ENCODE measurements around the gene ADCY2.

DNA sequence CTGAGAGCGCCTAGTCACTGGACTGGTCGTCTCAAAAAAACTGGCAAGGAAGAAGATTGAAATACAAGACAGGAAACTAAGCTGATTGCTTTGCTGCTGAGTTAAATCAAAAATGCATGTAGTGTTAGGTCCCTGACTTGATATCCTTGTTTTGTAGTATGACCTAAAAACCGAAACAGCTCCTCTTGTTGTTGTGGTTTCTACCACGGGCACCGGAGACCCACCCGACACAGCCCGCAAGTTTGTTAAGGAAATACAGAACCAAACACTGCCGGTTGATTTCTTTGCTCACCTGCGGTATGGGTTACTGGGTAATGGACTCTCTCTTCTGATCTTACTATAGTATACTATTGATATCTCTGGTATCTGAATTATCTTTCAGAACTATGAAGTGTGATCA is 477.3 kb downstream of the ADCY2 start:
- no peak for TF ChIP-seq POLR2A (IDR thresholded peaks at IDR 0.05)
- TF ChIP-seq, protein P1, sequence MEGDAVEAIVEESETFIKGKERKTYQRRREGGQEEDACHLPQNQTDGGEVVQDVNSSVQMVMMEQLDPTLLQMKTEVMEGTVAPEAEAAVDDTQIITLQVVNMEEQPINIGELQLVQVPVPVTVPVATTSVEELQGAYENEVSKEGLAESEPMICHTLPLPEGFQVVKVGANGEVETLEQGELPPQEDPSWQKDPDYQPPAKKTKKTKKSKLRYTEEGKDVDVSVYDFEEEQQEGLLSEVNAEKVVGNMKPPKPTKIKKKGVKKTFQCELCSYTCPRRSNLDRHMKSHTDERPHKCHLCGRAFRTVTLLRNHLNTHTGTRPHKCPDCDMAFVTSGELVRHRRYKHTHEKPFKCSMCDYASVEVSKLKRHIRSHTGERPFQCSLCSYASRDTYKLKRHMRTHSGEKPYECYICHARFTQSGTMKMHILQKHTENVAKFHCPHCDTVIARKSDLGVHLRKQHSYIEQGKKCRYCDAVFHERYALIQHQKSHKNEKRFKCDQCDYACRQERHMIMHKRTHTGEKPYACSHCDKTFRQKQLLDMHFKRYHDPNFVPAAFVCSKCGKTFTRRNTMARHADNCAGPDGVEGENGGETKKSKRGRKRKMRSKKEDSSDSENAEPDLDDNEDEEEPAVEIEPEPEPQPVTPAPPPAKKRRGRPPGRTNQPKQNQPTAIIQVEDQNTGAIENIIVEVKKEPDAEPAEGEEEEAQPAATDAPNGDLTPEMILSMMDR (IDR thresholded peaks at IDR 0.05) = no peak
- no peak for TF ChIP-seq POLR2AphosphoS5 (IDR thresholded peaks at IDR 0.05)

Measured in prostate gland (tissue), 2 donors.